Hepatic stellate cell (primary cell): ENCODE results near the gene ELL.

ENCODE experiments used
- DNase-seq: peaks from one replicate; pipeline ENCODE4 v3.0.0; 2011; ENCODE audit warnings: low spot score

ELL gene

DNA sequence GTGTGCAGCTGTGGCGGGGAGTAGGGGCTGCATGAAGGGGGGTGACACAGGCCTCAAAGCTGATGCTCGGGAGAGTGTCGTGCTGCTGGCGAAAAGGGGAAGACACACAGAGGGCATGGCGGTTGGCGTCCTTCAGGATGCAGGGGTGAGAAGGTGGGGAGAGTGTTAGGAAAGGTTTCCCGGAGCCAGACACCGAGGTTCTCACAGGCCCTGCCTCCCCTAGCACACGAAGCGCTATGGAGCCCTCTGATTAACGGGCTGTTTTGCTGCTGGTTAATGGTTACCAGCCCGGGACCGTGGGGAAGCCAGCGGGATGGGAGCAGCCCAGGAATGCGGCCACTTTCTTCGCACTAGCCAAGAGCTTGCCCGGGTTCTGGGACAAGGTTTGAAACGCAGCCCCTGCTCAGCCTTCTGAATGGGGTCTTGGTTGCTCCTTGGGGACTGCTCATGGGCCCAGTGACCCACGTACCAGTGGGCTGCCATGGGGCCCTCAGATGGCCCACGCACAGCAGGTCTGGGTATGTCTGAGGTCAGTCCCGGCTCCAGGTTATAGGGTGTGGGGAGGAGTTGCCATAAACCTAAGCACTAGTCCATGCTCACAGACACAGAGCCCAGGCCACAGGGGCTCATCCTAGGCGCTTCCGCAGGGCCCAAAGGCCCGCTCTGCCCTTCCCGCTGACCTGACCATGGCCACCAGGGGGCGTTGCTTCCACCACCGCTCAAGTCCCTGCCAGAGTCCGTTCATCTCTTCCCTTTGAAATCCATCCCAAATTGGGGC is 52.6 kb downstream of the ELL start:
- DNase-seq = peak; percentile 71

DNA sequence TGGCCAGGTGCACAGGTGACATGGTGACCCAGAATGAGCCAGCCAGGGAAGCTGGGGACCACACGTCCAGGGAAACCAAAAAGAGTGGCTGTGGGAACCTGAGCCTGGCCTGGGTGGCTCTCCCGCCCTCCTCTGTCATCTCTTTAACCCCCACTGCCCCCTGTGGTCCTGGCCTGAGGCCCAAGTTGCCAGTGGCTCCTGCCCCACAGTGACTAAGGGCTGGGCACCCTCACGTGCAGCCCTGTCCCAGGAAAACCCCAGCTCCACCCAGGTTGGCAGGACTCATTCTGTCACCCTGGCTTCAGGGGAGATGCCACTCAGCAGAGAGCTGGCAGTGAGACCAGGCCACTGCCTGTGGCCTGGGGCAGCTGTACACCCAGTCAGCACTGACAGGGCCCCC is 53.4 kb downstream of the ELL start:
- no peak for DNase-seq

DNA sequence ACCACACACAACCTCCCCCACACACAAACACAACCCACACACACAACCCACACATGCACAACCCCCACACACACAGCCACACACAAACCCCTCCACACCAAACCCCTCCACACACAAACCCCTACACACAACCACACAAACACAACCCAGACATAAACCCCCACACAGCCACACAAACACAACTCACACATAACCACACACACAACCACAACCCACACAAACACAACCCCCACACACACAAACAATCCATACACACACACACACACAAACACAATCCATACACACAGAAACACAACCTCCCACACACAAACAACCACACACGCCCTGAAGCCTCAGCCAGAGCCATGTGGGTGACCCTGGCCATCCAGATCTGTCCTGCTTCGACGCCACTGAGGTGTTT is 53.9 kb downstream of the ELL start:
- no peak for DNase-seq

DNA sequence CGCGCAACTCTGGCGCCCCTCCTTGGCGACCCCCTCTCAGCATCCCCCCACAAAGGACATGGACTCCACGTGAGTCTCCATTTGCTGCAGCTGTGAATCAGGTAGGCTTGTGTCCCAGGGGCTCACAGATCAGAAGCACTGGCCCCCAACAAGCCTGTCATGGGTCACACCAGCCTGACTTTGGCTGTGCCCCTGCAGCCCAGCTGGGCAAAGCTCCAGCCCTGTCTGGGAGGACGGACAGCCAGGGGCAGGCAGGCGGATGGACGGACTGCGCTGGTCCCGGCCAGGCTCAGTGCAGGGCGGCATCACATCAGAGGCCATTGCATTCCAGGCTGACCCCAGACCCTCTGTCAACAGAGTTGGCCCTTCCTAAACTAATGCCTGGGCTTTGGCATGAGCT is 55.5 kb downstream of the ELL start:
- DNase-seq = no peak

DNA sequence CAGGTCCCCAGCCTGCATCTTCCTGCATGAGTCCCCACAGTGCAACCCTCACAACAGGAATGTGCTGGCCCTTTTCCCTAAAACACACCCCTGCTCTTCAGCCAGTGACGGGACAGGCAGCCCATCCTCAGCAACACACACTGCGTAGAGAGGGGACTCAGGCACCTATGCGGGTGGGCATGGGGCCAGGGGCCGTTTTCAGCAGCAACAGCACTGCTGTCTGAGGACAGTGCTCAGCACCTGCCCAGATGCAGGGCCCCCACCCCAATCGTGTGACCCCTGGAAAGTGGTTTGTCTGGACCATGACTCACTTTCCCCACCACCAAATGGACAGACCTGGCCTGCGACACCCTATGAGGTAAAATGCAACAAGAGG is 55.9 kb downstream of the ELL start:
- DNase-seq = no peak

DNA sequence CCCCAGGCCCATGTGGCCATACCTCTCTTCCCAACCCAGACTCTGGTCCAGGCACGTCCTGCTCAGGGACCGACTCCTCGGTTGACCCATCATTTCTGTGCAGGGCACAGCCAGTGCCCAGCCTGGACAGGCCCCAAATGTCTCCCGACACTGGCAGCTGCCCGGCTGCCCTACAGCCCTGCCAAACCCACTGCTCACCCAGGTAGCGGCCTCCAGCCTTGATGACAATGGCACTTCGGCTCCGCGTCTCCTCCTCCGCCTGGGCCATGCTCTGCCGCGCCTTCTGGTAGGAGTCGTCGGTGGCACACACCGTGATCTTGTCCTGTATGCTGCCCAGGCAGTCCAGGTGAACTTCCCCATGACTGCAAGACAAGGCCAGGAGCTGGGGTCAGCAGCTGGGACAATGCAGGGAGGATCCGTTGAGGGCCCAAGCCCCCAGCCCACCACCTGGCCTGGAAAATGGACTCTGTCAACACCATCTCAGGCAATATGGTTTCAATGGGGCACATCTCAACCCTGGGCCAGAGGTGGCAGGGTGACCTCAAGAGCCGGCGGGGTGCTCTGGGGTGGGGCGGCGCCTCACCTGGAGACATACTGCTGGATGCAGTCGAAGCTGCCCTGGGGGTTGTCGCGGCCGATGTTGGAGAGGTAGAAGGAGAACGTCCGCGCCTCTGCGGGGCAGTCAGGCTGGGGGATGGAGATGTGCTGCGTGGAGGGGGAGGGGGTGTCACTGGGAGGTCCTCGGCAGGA is 56.5 kb downstream of the ELL start:
- DNase-seq = no peak

DNA sequence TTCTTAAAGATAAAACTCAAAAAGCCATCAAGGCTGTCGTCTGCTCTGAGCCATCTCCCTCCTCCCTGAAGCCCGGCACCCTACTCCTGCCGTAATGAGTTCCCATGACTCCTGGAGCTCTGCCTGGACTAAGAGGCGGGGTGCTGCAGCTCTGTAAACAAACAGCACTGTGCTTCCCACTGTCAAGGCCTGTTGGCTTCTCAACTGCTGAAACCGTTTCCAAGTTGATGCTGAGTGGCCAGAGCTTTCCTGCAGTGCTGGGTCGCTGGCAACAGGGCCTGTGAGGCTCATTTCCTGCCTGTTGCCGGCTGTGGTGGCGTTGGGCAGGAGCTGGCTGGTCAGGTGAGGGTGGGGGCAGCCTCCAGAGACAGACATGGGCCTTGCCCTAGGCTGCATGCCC is 57.2 kb downstream of the ELL start:
- DNase-seq = peak; percentile 94

DNA sequence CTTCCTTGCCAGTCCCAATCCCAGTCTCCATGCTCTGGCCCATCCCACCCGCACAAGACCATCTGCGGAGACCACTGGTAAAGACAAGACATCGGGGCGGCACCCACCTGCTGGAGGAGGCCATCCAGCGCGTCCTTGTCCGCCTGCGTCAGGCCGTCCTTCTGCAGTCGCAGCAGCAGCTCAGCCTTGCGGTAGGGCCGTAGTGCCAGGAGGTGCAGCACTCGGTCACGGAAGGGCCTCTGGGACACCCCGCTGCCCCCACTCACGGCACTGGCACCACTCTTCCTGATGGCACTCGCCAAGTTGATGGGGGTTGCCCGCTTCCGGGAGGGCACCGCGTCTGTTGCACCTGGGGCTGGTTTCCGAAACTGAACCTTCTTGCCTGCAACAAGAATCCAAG is 60.4 kb downstream of the ELL start:
- no peak for DNase-seq

DNA sequence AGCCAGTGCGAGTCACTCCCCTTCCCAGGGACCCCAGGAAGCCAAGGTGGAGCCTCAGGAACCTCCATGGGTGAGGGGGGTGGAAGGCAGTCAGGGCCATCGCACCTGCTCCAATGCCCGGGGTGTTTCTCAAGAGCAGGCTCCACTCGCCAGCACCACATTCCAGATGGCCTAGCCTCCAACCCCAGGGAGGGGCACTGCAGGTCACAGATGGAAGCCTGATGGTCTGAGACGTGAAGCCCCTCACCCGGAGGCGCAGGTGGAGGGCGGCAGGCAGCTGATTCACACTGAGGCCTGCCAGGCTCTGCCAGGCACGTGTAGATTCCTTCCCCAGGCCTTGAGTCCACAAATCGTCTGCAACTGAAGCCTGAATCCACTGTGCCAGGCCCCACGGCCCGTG is 61.0 kb downstream of the ELL start:
- DNase-seq = no peak

DNA sequence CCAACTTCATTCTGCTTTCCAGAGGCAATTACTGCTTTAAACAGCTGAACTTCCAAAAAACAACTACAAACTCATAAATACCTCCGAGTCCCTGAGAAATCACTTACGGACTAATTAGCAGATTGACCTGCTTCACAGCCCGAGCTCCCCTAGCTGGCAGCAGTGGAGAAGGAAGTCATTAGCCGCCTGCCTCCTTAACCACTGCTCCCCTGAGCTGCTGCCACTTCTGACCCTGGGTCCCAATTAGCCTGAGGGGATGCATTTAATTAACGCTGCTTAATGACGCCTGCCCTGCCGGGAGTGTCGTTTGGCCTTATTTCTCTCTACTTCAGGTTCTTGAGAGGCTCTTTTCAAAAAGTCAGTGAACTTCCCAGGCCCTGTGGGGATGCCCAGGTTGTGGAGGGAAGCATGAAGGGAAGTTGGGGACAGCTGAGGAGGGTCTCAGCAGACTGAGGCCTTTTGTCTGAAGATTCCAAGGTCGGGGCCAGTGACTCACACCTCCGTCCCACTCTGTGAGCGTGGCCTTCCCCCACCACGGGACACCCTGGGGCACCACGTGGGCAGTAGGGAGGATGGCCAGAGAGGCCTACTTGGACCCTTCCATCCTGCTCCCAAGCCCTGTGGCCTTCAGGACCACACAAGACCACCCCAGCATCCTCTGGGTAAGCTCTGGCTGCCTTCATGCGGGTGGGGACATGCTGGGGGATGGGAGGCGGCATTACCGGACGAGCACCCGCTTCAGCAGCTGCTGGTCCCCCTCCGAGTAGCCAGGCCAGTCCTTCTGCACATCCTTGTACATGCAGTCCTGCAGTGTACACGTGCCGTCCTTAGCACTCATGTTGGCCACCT is 64.2 kb downstream of the ELL start:
- no peak for DNase-seq

DNA sequence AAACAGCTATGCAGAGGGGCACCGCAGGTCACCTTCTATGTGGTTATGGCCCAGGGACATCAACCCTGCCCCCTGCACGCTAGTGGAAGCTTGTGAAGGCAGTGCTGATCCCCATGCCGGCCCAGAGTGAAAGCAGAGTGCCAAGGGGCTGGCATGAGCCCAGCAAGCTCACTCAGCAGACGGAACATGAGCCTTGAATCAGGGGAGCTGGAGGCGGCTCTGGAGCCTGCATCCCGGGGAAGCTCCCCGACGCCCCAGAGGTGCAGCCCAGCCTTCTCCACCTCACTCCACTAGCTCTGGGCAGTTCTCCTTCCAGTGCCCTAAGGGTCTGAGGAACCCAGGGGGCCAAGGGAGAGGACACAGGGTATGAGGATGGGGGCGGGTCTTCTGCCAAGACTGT is 64.9 kb downstream of the ELL start:
- DNase-seq = no peak

DNA sequence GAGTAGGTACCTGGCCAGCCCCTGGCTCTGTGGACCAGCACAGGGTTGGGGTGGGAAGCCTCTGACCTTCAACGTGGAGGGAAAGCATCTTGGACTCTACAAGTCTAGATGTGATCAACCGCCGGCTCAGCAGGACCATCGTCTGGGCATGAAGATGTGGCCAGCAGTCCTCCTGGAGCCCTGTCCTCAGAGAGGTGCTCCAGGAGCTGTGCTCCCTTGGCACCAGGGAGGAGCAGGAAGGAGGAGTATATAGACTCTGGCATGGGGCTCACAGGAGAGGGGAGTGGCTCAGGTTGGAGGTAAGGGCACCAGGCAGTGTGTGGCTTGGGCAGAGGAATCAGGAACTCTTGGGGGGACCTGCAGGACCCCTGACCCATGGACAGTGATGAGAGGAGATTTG is 65.6 kb downstream of the ELL start:
- DNase-seq = no peak

DNA sequence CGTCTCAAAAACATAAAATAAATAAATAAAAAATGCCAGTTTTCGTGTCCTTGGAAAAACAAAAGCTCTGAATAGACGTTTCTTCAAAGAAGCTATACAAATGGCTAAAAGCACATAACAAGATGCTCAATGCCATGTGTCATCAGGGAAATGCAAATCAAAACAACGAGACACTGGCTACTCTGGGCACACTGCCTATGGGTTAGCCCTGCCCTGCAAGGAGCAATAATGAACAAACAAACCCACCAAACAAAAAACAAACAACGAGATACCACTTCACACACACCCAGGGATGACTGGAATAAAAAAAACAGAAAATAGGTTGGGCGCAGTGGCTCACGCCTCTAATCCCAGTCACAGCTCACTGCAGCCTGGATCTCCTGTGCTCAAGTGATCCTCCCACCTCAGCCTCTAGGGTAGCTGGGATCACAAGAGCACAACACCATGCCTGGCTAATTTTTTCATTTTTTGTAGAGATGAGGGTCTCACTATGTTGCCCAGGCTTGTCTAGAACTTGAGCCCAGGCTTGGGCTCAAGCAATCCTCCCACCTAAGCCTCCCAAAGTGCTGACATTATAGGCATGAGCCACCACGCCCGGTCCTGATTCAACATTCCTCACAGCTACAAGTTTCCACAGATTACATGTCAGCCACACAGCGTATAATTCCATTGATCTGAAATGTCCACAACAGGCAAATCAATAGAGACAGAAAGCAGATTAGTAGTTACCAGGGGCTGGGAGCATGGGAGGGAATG is 68.4 kb downstream of the ELL start:
- no peak for DNase-seq

DNA sequence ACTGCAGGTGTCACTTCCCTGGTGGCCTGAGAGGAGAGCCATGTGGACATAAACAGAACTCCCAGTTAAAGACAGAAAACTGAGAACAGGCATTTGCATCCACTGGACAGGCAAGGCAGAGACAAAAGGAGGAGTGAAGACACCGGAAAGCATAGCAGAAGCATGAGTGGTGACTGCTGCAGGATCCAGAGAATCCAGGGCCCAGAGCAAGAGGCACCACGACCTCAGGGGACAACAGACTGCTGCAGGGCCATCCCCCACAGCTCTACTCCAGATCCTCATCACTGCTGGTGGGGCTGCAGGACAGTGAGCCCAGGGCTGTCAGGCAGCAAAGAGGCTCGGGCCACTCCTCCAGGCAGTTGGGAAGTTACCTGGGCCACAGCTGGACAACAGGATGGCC is 69.5 kb downstream of the ELL start:
- no peak for DNase-seq

DNA sequence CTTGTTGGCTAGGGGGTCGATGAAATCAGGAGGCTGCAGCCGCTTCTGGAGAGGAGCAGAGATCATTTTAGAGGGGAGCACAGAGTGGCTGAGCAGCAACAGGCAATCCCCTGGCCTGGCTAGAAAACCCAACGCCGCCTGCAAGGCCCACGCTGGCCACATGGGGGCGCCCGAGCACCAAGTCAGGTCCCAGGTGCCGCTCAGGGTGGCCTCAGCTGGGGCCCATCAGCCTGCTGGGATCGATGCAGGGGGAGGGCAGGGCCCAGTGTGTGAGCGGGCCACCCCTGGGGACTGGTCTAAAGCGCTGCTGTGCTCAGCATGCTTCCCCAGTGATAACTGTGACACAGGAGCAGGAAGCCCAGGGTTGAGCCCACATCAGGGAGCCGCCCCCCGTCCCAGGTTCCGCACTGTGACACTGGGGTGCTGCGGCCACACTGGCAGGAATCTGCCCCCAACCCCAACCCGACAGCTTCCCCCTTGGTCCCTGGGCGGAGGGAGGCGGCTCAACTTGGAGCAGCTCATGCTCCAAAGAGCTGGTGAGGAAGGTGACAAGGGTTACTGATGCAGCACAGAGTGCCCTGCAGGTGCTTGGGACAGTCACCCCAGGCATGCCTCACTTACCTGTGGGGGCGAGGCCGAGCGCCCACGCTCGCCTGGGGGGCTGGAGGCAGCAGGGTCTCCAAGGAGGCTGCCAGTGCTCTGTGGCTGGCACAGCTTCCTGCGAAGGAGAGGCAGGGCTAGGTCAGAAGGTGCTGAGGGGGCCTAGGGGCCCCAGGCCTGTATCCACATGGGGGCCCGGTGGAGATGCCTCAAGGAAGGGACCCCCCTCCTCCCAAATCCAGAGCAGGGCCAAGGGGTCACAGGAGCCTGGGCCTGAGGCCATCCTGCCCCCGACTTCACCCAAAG is 70.7 kb downstream of the ELL start:
- peak; percentile 87 for DNase-seq

DNA sequence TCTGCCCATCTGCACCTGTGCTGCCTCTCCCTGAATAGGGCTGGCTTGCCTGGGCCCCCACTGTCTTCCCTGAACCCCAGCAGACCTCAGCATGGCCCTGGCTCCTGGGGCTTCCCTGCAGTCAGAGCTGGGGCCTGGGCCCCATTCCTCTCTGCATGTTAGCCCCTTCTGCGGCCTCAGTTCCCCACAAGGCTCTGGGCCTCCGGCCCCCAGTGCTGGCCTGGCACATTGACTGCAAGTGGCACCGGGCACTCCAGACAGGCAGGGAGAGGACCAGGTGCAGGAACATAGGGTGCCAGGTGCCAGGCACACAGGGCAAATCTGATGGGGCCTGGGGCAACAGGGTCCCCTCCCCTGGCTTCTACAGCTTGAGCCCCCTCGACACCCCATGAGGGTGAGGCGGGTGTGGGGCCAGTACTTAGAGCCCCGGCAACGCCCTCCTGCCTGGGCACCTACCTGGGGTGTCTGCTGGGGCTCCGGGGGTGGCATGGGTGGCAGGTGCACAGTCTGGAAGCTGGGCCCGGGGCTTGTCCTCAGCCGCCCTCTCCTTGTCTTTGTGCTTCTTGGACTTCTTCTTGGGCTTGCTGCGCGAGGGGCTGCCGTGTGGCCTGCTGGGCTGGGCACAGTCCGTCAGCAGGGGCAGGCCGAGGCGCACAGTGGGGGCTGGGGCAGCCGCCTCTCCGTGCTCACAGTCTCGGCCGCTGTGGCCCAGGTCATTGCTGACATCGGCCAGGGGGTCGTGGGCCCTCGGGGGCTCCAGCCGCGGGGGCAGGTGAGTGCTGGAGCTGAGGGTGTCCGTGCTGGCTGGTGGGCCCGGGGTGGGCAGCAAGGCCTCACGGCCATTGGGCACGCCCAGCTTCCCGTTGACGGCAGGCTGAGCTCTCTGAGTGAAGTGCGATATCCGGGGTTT is 71.6 kb downstream of the ELL start:
- DNase-seq = no peak

DNA sequence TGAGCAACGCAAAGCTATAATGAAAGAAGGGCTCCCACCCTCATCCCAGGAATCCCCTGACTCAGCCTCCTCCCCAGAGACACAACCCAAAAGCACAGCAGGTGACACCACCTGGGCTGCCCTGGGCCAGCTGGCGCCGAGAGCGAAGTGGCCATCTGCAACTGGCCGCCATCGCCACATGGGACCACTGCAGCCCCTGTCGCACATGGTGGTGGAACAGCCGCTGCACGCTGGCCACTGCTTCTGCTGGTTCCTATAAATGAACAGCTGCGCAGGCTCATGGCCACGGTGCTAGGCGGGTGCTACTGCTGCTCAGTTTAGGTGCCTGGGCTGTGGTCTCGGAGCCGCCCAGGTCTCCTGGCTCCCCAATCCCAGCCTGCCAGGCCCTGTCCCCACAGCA is 72.3 kb downstream of the ELL start:
- DNase-seq = no peak

DNA sequence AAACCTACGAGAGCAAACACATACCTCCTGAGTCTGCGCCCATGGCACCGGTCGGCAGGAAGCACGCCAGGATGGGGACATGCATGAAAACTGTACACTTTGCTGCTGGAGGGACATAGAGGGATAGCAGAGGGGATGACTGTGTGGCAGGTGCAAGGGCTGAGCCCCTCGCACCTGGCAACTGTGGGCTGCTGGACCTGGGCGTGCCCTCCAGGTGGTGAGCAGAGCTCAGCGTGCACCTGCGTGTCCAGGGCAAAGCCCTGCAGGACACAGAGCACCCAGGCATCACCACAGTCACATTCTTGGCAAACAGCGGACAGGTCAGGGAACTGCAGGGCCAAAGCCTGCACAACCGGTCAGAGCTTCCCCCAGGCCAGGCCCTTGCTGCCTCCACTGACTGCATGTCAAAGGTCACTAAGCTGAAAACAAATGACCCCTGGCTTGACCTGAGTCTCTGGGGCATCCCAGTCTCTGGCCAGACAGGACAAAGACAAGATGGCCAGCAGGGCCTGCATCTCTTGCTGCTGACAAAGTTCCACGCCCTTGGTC is 75.0 kb downstream of the ELL start:
- DNase-seq = no peak

DNA sequence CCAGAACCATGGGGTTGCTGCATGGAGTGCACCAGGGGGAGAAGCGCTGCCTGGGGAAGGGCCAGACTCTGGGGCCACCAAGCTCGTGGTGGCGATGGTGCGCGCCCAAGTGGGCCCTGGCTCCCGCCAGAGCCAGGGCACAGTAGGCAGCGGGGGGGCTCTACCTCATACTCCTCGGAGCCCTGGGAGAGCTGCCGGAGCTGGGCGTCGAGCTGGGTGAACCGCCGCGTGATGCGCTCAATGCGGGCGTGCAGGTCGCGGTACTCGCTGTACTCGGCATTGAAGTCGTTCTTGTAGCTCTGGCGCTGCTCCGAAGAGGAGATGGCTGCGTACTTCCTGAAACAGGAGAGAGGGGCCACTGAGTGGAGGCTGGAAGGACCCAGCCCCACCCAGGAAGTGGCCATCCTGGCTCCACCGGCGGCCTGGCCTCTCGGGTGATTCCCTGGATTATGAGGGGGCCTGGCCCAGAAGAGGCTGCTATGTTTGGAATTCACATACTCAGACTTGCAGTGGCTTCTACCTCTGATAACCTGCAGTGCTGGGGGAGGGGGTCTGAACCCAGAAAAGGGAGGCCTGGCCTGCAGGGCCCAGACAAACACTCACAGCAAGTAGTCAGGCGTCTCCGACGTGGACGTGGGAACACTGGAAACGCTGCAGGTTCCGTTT is 75.6 kb downstream of the ELL start:
- DNase-seq = no peak
